ENCODE measurements around the gene APBA2.

The APBA2 gene

DNA sequence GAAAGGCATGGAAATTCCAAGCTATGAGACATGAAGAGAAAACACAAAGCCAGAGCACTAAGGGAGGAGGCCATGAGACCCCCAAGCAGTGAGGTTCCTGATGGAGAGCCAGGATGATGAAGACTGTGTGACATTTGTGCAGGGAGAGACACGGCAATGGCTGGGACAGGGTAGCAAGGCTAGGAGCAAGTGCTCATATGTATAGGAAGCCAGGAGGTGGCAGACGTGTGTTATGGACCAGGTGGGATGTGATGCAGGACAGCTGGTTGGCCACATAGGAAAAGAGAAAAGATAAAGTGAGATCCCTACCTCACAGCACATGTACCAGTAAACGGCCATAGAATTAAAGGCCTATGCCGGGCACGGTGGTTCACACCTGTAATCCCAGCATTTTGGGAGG, 112.7 kb downstream of the APBA2 start:
- TF ChIP-seq ZSCAN18 (tag by site-specific recombination; IDR thresholded peaks at IDR 0.05) (no peak), ZNF701 (tag by site-specific recombination; IDR thresholded peaks at IDR 0.05) (no peak), ZNF146 (tag by site-specific recombination; IDR thresholded peaks at IDR 0.05) (no peak)
- CTCF ChIA-PET = interaction anchor here (1.1 kb wide), 1 partner anchor 210 kb away, joined by 3 read pairs; no protein-coding TSS in a partner anchor
- no peaks in the 10 kb centered on the region for H3K4me1 ChIP-seq (ENCODE audit: control insufficient read depth, insufficient read depth, low read length)
- H3K4me3 ChIP-seq (ENCODE audit: low read depth, low read length) = no peak overlapping the region
- POLR2A ChIA-PET = no interaction called here
- H3K27ac ChIP-seq (ENCODE audit: extremely low read depth, low read depth, low read length) = no peak overlapping the region
- H3K9me3 ChIP-seq (ENCODE audit: control insufficient read depth, insufficient read depth, low read depth, low read length) = no peaks in the 10 kb centered on the region
- no peaks in the 10 kb centered on the region for H3K36me3 ChIP-seq (ENCODE audit: control insufficient read depth in 2 of 2, insufficient read depth in 1 of 2, low read length in 2 of 2)

- H3K4me3 ChIP-seq (ENCODE audit: low read depth, low read length) = no peak overlapping the region
- H3K9me3 ChIP-seq (ENCODE audit: control insufficient read depth, insufficient read depth, low read depth, low read length) = no peaks in the 10 kb centered on the region
- H3K4me1 ChIP-seq (ENCODE audit: control insufficient read depth, insufficient read depth, low read length) = no peaks in the 10 kb centered on the region
- no peaks in the 10 kb centered on the region for H3K36me3 ChIP-seq (ENCODE audit: control insufficient read depth in 2 of 2, insufficient read depth in 1 of 2, low read length in 2 of 2)
- ChIA-PET POLR2A (no interaction called here), CTCF (interaction anchor here (0.6 kb wide), 1 partner anchor 83 kb away, joined by 4 read pairs; no protein-coding TSS in a partner anchor)
- TF ChIP-seq, protein P1, sequence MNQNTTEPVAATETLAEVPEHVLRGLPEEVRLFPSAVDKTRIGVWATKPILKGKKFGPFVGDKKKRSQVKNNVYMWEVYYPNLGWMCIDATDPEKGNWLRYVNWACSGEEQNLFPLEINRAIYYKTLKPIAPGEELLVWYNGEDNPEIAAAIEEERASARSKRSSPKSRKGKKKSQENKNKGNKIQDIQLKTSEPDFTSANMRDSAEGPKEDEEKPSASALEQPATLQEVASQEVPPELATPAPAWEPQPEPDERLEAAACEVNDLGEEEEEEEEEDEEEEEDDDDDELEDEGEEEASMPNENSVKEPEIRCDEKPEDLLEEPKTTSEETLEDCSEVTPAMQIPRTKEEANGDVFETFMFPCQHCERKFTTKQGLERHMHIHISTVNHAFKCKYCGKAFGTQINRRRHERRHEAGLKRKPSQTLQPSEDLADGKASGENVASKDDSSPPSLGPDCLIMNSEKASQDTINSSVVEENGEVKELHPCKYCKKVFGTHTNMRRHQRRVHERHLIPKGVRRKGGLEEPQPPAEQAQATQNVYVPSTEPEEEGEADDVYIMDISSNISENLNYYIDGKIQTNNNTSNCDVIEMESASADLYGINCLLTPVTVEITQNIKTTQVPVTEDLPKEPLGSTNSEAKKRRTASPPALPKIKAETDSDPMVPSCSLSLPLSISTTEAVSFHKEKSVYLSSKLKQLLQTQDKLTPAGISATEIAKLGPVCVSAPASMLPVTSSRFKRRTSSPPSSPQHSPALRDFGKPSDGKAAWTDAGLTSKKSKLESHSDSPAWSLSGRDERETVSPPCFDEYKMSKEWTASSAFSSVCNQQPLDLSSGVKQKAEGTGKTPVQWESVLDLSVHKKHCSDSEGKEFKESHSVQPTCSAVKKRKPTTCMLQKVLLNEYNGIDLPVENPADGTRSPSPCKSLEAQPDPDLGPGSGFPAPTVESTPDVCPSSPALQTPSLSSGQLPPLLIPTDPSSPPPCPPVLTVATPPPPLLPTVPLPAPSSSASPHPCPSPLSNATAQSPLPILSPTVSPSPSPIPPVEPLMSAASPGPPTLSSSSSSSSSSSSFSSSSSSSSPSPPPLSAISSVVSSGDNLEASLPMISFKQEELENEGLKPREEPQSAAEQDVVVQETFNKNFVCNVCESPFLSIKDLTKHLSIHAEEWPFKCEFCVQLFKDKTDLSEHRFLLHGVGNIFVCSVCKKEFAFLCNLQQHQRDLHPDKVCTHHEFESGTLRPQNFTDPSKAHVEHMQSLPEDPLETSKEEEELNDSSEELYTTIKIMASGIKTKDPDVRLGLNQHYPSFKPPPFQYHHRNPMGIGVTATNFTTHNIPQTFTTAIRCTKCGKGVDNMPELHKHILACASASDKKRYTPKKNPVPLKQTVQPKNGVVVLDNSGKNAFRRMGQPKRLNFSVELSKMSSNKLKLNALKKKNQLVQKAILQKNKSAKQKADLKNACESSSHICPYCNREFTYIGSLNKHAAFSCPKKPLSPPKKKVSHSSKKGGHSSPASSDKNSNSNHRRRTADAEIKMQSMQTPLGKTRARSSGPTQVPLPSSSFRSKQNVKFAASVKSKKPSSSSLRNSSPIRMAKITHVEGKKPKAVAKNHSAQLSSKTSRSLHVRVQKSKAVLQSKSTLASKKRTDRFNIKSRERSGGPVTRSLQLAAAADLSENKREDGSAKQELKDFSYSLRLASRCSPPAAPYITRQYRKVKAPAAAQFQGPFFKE (tag by site-specific recombination; IDR thresholded peaks at IDR 0.05; ENCODE audit: borderline replicate concordance) = no peak
- TF ChIP-seq ZNF768 (tag by site-specific recombination; IDR thresholded peaks at IDR 0.05) = no peak
- no peak for TF ChIP-seq PRDM1 (tag by site-specific recombination; IDR thresholded peaks at IDR 0.05)
- TF ChIP-seq ZNF175 (tag by site-specific recombination; IDR thresholded peaks at IDR 0.05) = no peak
- no peak for TF ChIP-seq ZNF488 (tag by site-specific recombination; IDR thresholded peaks at IDR 0.05)
- TF ChIP-seq PRDM10 (tag by site-specific recombination; IDR thresholded peaks at IDR 0.05) = no peak
- TF ChIP-seq ZNF211 (tag by site-specific recombination; IDR thresholded peaks at IDR 0.05; ENCODE audit: low read depth) = no peak
- H3K27ac ChIP-seq (ENCODE audit: extremely low read depth, low read depth, low read length) = no peak overlapping the region
Observed at GRCh38 chr15:29003191-29003839, 117.5 kb downstream of the APBA2 start.
